Measurements from ENCODE around the gene CLNK.
"Not testable (repeated sequence)": the region's sequence is repeated elsewhere in the genome, so short reads cannot be mapped to it uniquely, and the experiment has no call there.

Gene CLNK

DNA sequence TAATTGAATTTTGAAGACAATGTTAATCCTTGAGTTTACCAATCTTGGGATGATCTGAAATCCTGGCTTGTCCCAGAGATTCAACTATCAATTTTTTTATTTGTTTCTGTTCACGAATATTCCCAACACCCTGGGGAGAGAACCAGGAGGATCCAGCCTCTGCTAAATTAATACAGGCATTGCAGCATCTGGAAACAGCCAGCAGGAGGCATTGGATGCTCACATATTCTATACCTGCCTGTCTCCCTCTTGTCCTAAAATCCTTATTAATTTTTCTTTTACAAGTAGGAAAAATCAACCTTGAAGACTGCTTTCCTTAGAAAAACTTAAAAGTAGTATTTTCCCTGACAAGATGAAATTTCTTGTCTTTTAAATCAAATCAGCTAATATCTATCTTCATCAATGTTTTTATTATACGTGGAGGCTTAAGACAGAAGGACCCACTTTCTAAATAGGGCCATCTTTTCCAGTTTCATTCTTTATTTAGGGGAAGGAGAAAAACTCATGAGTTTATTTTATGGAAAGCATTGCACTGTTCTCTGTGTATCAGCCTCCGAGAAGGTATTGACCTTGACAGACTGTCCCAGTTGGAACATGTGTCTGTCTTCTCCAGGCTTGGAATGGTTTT is 102.4 kb downstream of the CLNK start:
- in situ Hi-C loops (cut with MboI; ENCODE audit: low sequenced_read_pairs), result no loop called here

DNA sequence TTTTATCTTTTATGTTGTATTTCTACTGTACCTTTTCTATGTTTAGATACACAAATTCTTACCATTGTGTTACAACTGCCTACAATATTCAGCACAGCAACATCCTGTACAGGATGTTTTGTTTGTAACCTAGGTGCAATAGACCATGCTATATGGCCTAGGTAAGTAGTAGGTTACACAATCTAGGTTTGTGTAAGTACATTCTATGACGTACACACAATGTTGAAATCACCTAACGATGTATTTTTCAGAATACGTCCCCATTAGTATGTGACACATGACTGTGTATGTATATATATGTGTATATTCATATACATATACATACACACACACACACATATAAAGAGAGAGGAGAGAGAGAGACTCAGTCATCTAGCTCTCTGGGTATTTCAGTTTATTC is 103.5 kb downstream of the CLNK start:
- in situ Hi-C loops (cut with MboI; ENCODE audit: low sequenced_read_pairs), result no loop called here

- in situ Hi-C loops (cut with MboI; ENCODE audit: low sequenced_read_pairs), result no loop called here
These were observed 104.9 kb downstream of the CLNK start for GRCh38 chr4:10579648-10580047.

GRCh38 chr4:10577508-10578426 is 106.8 kb downstream of the CLNK start:
- in situ Hi-C loops (cut with MboI; ENCODE audit: low sequenced_read_pairs), result no loop called here

- in situ Hi-C loops (cut with MboI; ENCODE audit: low sequenced_read_pairs), result no loop called here
These were observed 107.5 kb downstream of the CLNK start for GRCh38 chr4:10577018-10577417.

DNA sequence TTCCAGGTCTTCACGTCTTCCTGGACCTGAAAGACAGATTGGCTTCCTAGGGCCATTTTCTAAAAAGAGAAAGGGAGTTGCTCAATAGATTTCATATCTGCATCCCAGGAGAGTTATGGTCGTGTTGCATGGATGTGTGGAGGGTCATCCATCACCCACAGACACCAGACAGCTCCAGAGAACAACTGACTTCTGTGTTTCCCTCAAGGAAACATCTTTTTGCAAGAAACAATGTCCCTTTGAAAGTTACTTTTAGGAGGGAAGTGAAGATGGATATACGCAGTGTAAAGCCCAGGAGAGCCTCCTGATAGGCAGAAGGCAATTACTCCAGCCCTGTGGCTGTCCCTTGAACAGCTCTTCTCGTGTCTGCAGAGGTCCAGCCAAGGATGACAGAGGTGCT is 108.3 kb downstream of the CLNK start:
- in situ Hi-C loops (cut with MboI; ENCODE audit: low sequenced_read_pairs), result no loop called here

DNA sequence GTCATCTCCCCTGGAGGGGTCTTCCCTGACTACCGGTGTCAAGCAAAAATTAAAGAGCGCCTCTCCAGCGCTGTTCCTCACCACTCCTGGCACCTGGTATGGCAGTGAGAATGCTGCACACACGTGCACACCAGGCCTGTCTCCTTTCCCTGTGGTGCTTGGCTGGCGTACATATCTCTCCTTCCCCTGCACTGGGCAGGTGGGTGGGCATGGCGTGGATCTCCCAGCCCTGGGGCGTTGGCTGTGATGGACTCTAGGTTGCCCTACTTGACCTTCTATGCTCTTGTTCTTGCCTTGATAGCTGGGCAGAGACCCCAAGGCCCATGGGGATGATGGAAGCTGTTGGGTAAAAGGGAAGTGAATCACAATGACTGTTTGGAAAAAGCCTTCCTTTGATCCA is 109.2 kb downstream of the CLNK start:
- in situ Hi-C loops (cut with MboI; ENCODE audit: low sequenced_read_pairs), result no loop called here

DNA sequence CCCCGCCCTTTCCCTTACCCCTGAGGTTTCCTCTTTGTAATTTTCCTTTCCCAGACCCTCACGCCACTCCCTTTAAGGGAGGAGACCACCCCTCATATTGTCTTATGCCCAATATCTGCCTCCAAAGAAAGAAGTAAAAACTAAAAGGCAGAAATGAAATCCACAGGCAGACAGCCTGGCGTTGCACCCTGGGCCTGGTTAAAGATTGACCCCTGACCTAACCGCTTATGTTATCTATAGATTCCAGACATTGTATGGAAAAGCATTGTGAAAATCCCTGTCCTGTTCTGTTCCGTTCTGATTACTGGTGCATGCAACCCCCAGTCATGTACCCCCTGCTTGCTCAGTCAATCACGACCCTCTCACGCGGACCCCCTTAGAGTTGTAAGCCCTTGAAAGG is 110.0 kb downstream of the CLNK start:
- in situ Hi-C loops (cut with MboI; ENCODE audit: low sequenced_read_pairs), result not testable (repeated sequence)

GRCh38 chr4:10571909-10572308 is 112.7 kb downstream of the CLNK start:
- in situ Hi-C loops (cut with MboI; ENCODE audit: low sequenced_read_pairs), result no loop called here

DNA sequence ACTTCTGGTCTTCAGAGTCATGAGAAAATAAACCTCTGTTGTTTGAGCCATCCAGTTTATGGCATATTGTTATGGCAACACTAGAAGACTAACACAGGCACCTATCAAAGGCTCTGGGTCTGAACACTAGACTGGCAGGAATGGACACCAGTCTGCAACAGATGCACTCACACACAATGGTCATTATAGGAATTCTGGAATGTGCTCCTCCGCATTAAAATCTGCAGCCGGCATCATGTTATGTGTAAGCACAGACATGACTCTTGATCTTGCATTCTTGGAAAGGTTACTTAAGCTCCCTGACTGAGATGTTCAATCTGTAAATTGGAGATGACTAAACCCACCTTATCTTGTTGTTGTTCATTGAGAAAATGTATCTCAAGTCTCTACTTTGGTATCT is 115.1 kb downstream of the CLNK start:
- in situ Hi-C loops (cut with MboI; ENCODE audit: low sequenced_read_pairs), result no loop called here

DNA sequence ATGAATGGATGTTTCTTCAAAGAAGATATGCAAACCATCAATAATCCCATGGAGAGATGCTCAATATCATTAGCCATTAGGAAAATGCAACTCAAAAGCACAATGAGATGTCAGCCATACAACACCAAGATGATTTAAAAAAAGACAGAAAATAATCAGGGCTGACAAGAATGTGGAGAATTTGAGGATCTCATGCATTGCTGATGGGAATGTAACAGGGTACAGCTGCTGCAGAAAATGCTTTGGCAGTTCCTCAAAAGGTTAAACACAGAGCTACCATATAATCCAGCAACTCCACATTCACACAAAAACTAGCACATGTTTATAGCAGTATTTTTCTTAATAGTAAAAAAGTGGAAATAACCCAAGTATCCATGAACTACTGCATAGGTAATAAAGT is 116.8 kb downstream of the CLNK start:
- in situ Hi-C loops (cut with MboI; ENCODE audit: low sequenced_read_pairs), result no loop called here

GRCh38 chr4:10565166-10565780 is 119.3 kb downstream of the CLNK start:
- in situ Hi-C loops (cut with MboI; ENCODE audit: low sequenced_read_pairs), result no loop called here

GRCh38 chr4:10554694-10555093 is 129.9 kb downstream of the CLNK start:
- in situ Hi-C loops (cut with MboI; ENCODE audit: low sequenced_read_pairs), result no loop called here

DNA sequence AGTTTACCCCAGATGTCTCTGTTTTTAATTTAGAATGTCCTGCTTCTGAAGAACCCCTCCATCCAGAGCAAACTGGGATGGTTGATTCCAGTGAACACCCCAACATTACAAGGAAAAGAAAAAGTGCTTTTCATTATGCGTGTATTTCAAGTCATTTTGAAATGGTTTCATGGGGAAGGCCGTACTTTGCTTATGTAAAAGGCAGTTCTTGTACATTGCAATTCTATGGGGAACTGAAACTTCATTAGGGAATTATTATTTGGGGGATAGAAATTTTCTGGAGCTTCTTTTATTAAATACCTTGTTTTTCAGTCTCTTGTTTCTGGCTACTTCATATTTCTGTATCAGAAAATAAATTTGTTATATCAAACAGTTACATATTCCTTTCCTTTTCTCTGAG is 130.4 kb downstream of the CLNK start:
- in situ Hi-C loops (cut with MboI; ENCODE audit: low sequenced_read_pairs), result no loop called here

GRCh38 chr4:10552591-10553280 is 131.8 kb downstream of the CLNK start:
- in situ Hi-C loops (cut with MboI; ENCODE audit: low sequenced_read_pairs), result no loop called here

GRCh38 chr4:10535912-10536311 is 148.7 kb downstream of the CLNK start:
- in situ Hi-C loops (cut with MboI; ENCODE audit: low sequenced_read_pairs), result loop anchor here (25.0 kb wide), 1 partner anchor 374 kb away; no protein-coding TSS in a partner anchor

DNA sequence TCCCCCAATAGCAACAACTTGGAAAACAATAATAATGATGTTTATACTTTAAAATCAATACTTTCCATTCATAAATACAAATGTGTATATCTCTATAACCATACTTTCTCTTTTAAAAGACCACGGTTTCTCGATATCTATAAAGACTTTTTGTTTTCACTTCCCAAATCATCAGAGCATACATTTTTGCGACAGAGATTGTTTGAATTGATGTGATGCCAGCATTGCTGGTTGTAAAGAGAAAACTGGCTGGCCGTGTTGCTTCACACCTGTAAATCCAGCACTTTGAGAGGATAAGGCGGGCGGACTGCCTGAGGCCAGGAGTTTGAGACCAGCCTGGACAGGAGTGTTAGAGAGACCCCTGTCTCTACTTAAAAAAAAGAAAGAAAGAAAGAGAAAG is 149.7 kb downstream of the CLNK start:
- in situ Hi-C loops (cut with MboI; ENCODE audit: low sequenced_read_pairs), result loop anchor here (25.0 kb wide), 1 partner anchor 373 kb away; no protein-coding TSS in a partner anchor

DNA sequence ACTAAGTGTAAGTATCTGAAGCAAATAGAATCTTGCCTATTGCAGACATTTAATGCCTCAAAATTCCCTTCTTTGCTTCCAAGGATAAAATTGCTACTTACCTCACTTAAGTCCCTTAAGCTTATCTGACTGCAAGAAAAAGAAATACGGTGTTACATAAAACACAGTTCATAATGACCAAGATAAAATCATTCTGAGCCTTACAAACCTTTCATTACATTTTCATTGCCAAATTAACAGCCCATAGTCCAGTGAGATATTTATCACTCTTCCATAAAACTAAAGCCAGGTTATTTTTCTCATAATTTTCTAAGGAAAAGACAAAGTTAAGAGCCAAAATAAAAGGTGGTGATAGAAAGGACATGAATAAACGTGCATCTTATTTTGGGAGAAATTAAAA is 152.4 kb downstream of the CLNK start:
- in situ Hi-C loops (cut with MboI; ENCODE audit: low sequenced_read_pairs), result loop anchor here (25.0 kb wide), 1 partner anchor 370 kb away; no protein-coding TSS in a partner anchor

DNA sequence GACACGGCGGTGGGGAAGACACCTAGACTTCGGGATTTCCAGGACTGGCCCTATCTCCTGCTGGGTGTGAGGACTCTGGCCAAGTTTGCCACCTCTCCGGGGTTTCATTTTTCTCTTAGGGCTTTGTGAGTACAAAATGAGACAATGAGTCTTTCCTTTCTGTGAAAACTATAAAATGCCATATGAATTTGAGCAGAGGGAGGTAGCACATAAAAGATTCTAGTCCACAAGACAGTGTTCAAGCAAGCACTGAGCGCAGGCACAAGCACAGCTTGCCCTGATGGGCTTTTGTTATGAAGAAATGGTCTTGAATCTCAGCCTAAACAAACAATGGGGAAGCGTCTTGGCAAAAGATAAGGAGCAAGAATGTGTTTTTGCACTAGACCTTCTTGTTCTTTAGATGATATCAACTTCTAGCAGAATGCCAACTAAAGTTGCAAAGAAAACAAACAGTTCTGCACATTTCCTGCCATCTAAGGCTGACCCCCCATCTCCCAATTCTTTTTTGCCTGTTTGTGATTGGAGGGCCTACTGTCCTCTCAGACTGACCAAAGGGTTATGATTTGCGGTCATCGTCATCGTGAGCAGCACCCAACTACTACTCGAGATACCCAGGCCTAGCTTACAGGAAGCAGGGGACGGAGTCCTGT is 154.3 kb downstream of the CLNK start:
- in situ Hi-C loops (cut with MboI; ENCODE audit: low sequenced_read_pairs), result loop anchor here (25.0 kb wide), 1 partner anchor 368 kb away; no protein-coding TSS in a partner anchor
